ENCODE data around the gene AARSD1.
"Not testable (repeated sequence)": the region's sequence is repeated elsewhere in the genome, so short reads cannot be mapped to it uniquely, and the experiment has no call there.

The AARSD1 gene

DNA sequence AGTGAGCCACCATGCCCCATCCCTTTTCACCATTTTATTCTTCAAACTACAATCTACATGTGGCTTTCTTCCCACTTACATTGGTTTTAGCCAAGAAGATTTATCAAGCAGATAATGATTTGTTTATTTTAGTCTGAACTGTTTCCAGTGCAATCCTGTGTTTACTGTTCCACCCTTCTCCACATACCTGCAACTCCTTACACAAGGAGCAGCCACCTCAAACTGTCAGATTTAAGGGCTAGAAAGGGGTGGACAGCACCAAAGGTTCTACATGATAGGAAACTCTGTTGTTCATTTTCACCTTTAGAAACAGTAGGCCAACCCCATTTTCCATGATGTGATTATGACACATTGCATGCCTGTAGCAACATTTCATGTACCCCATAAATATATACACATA, 18.0 kb upstream of the AARSD1 start:
- DNase-seq: no peak

DNA sequence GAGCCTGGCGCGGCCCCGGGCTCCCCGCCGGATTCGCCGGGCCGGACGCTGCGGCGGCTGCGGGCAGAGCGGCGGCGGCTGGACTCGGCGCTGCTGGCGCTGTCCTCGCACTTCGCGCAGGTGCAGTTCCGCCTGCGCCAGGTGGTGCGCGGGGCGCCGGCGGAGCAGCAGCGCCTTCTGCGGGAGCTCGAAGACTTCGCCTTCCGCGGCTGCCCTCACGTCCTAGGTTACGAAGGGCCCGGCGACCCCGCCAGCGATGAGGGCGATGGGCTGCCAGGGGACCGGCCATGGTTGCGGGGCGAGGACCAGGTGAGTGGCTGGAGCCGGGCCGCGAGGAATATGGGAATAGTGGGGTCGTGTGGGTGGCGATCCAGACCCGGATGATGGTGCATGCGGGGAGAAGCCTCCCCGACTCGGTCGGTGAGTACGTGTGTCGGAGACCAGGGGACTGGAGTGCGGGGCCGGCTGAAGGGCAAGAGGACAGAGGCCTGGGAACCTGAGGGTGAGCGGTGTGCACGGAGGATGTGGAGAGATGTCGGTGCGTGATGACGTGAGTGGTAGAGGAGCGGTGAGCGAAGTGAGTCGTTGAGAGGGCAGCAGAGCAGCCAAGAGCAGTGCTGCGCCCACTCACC, 16.6 kb upstream of the AARSD1 start:
- peak in 33 of 51 donors; percentile 8 to 67 (median 31) for DNase-seq

GRCh38 chr17:42980274-42980765, 16.1 kb upstream of the AARSD1 start, which contains the start of gene RUNDC1:
RUNDC1 (plus strand) TSS chr17:42980565; CDS start chr17:42980577, 12 bp downstream.
- peak; percentile 11 to 88 (median 72) for DNase-seq

DNA sequence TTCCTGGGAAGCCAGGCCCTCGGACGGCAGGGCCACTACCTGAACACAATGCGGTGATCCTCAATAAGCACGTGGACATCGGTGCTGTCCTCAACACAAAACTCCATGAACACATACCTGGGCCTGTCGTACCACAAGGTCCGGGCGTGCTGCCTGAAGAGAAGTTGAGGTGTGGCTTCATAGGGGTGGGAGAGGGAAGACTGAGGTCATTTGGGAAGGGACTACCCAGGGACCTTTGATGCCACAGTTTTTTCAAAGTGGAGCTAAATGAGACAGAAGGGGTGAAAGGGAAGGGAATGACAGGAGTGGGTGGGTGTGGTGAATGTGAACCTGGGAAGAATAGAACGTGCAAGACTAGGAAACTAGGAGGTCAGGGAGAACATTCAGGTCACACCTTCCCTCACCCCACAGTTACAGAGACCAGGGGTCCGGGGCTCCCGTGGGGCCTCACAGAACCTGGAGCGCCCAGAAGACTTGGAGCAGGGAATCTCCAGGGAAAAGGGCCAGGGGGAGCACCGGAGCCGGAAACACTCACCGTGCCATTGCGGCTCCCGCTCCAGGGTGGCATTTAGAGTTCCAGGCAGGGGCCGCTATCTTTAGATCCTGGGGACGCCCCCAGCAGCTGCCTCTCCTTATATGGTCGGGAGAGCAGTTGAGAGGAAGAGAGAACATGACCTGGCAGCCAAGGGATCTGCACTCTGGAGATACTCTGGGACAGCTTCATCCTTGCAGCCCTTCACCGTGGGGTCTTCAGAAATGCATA, 15.4 kb upstream of the AARSD1 start, which contains the start of gene PTGES3L:
Gene PTGES3L (minus strand): TSS at position 570 of the 763 bp plus-strand sequence. CDS start 27 bp downstream, at position 543.
- peak in 14 of 51 donors; percentile 4 to 64 (median 30) for DNase-seq

- DNase-seq: not testable (repeated sequence)
These were observed 11.4 kb upstream of the AARSD1 start for GRCh38 chr17:42975701-42976100.

GRCh38 chr17:42975265-42975664, 11.0 kb upstream of the AARSD1 start:
- no peak for DNase-seq

GRCh38 chr17:42973323-42973722, 9.1 kb upstream of the AARSD1 start:
- DNase-seq: not testable (repeated sequence)

GRCh38 chr17:42971589-42971988, 7.3 kb upstream of the AARSD1 start:
- DNase-seq: no peak

DNA sequence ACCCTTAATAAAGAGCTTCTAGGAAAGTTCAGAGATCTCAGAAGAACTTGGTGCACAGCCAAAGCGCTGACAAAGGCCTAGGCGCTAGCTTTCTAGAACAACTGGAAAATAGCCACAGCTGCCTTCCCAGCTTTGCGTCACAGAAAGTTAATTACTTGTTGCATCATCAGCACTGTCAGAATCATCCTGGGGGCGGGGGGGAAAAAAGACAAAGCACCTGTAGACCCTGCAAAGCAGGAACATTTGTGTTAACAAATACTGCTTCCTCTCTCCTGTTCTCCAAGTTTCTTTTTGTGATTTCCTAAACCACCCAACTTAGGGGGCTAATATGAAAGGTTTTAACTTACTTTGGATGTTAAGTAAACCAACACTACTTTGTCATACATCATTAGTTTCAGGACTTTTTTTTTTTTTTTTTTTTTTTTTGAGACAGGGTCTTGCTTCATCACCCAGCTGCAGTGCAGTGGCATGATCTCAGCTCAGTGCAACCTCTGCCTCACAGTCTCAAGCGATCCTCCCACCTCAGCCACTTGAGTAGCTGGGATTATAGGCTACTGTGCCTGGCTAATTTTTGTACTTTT, 4.8 kb upstream of the AARSD1 start:
- peak in 9 of 51 donors; percentile 1 to 15 (median 5) for DNase-seq

DNA sequence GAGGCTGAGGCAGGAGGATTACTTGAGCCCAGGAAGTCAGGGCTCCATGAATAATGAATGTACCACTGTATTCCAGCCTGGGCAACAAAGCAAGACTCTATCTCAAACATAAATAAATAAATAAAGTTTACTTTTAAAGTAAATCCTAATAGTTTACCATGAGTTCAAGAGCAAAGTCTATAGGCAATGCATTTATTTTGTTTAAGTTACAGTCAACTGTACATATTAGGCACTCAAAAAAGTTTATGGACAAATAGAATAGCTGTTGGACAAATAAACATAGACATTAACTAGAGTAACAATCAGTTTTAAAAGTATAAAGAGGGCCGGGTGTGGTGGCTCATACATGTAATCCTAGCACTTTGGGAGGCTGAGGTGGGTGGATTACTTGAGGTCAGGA, 3.7 kb upstream of the AARSD1 start:
- no peak for DNase-seq

GRCh38 chr17:42953669-42954068, 10.6 kb downstream of the AARSD1 start:
- no peak for DNase-seq

GRCh38 chr17:42950044-42950783, 14.0 kb downstream of the AARSD1 start:
- DNase-seq: no peak

- DNase-seq: no peak
These were observed 17.4 kb downstream of the AARSD1 start for GRCh38 chr17:42946812-42947211.

DNA sequence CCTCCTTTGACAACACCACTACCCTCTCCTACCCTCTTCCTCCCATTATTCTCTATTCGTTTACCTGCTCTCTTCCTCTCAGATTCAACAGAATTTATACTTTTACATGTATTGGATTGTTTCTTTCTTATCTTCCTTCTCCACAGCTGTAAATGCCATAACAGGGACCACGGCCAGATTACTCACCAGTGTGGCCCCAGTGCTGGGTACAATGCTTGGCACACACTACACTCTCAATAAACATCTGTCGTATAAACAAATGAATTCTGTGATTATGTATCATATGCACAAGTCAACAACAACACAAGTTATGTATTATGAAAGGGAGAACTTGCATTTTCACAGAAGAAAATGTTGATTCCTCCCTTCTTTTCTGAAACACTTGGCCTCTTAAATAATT, 20.0 kb downstream of the AARSD1 start:
- no peak for DNase-seq

GRCh38 chr17:42937712-42938596, 26.3 kb downstream of the AARSD1 start:
- peak in 29 of 51 donors; percentile 1 to 56 (median 15) for DNase-seq

GRCh38 chr17:42929497-42929844, 34.8 kb downstream of the AARSD1 start:
- no peak for DNase-seq

- peak in 4 of 51 donors; percentile 2 to 10 (median 2) for DNase-seq
These were observed 35.3 kb downstream of the AARSD1 start for GRCh38 chr17:42928714-42929496.

DNA sequence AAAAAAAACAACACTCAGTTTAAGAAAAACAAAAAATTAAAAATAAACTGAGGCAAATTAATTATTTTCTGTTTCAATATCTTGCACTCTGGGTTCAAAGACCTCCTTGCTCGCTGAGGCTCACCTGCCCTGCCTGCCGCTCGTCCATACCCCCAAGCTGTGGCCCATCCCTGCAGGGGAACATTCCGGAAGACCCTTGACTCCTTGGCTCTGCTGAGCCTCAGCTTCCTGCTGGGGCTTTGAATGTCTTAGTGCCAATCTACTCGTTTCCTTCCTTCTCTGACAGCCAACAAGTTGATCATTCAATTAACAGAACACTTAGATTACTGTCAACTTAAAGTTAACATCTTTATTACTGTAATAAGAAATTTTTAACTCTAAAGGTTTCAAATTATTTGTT, 39.4 kb downstream of the AARSD1 start:
- no peak for DNase-seq

DNA sequence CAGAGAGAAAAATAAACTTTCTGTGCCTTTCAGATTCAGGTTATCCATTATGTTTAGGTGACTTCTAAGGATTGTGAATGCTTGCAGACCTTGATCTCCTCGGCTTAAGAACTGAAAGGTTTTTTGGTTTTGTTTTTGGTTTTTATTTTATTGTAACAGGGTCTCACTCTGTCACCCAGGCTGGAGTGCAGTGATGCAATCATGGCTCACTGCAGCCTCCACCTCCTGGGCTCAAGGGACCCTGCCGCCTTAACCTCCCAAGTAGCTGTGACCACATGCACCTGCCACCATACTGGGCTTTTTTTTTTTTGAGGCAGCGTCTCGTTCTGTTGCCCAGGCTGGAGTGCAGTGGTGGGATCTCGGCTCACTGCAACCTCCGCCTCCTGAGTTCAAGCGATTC, 40.8 kb downstream of the AARSD1 start:
- not testable (repeated sequence) for DNase-seq

- DNase-seq: no peak
These were observed 42.0 kb downstream of the AARSD1 start for GRCh38 chr17:42922294-42922693.
